ENCODE measurements around the gene ELP4. TPM values are rescaled to one million over a fixed set of nuclear protein-coding genes. Genes with fewer than 3 reads are reported as not detected.

Gene ELP4
- total RNA-seq, 1 donor from 2014 or later = 19.5 TPM

GRCh38 chr11:31617246-31617645 is 107.7 kb downstream of the ELP4 start:
- no peak overlapping the region for H3K27ac Mint-ChIP-seq
- no peaks in the 10 kb centered on the region for H3K27me3 Mint-ChIP-seq (ENCODE audit: low read depth)
- peaks cover 23% of the 10 kb centered on the region for H3K9me3 Mint-ChIP-seq
- no peaks in the 10 kb centered on the region for H3K4me1 Mint-ChIP-seq
- no peak for DNase-seq (ENCODE audit: low spot score in 2 of 2, unreplicated experiment in 2 of 2)
- H3K36me3 Mint-ChIP-seq = peaks cover 16% of the 10 kb centered on the region
- TF ChIP-seq CTCF (IDR thresholded peaks at IDR 0.05; ENCODE audit: unreplicated experiment) = no peak
- no peak overlapping the region for H3K4me3 Mint-ChIP-seq

DNA sequence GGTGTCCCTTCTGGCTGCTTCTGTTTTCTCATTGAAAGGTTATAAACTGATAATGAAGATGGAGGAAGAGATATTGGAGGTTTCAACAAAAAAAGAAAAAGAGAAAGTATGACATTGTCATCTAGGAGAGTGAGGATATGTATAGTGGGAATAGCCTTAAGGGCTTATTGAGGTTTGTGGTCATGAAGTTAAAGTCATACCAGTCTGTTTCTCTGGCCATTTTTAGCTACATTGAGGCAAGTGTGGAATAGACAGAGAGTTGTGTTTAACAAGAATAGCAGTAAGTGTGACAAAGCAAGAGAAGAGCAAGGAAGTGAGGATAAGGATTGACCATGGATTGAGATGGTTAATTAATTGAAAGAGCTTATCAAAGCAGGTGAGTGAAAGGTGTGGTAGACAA is 110.4 kb downstream of the ELP4 start:
- Mint-ChIP-seq H3K4me1 (no peaks in the 10 kb centered on the region), H3K9me3 (peaks cover 23% of the 10 kb centered on the region), H3K36me3 (peaks cover 12% of the 10 kb centered on the region), H3K27ac (no peak overlapping the region), H3K4me3 (no peak overlapping the region), H3K27me3 (ENCODE audit: low read depth) (no peaks in the 10 kb centered on the region)
- no peak for TF ChIP-seq CTCF (IDR thresholded peaks at IDR 0.05; ENCODE audit: unreplicated experiment)
- DNase-seq (ENCODE audit: low spot score in 2 of 2, unreplicated experiment in 2 of 2) = no peak

DNA sequence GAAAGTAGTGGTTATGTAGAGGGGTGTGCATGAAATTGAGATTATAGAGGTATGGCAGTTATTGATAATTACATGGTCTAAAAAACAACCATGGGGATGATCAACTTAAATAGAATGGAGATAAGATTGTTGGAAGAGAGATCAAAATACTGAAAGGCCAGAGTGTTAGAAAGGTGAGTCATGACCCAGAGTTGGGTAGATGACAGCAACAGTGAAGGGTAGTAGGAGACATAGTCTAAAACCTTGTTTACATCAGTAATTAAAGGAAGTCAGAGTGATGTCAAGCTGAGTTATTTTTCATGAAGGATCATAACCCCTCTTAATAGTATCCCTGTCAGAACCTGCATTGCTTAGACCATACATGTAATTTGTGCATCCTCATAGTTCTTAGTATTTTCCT is 110.9 kb downstream of the ELP4 start:
- peaks cover 10% of the 10 kb centered on the region for H3K36me3 Mint-ChIP-seq
- no peak for DNase-seq (ENCODE audit: low spot score in 2 of 2, unreplicated experiment in 2 of 2)
- H3K4me3 Mint-ChIP-seq = no peak overlapping the region
- no peak overlapping the region for H3K27ac Mint-ChIP-seq
- no peaks in the 10 kb centered on the region for H3K27me3 Mint-ChIP-seq (ENCODE audit: low read depth)
- no peak for TF ChIP-seq CTCF (IDR thresholded peaks at IDR 0.05; ENCODE audit: unreplicated experiment)
- H3K9me3 Mint-ChIP-seq = peaks cover 23% of the 10 kb centered on the region
- no peaks in the 10 kb centered on the region for H3K4me1 Mint-ChIP-seq

- H3K4me1 Mint-ChIP-seq = no peaks in the 10 kb centered on the region
- H3K27ac Mint-ChIP-seq = no peak overlapping the region
- H3K9me3 Mint-ChIP-seq = no peaks in the 10 kb centered on the region
- no peak for TF ChIP-seq CTCF (IDR thresholded peaks at IDR 0.05; ENCODE audit: unreplicated experiment)
- no peak for DNase-seq (ENCODE audit: low spot score in 2 of 2, unreplicated experiment in 2 of 2)
- H3K27me3 Mint-ChIP-seq (ENCODE audit: low read depth) = no peaks in the 10 kb centered on the region
- H3K4me3 Mint-ChIP-seq = no peak overlapping the region
- no peaks in the 10 kb centered on the region for H3K36me3 Mint-ChIP-seq
These were observed 116.3 kb downstream of the ELP4 start for GRCh38 chr11:31625868-31626267.

DNA sequence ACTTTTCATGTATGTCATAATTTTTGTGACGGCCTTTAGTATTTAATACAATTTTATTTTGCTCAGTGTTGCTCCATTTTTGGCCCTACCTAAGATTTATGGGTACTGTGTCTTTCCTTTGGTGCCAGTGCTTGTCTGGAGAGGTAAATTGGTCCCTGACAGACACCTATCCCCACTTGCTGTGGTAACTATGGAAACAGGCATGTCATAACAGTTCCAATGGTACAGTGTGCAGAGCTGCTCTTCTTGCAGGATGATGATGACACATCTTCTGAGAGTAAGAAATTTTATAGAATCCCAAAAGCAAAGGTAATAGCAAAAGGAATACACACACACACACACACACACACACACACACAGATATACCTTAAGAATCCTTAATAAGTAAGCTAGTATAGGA is 118.5 kb downstream of the ELP4 start:
- Mint-ChIP-seq H3K27ac (no peak overlapping the region), H3K36me3 (no peaks in the 10 kb centered on the region), H3K4me3 (no peak overlapping the region), H3K9me3 (no peaks in the 10 kb centered on the region), H3K27me3 (ENCODE audit: low read depth) (no peaks in the 10 kb centered on the region), H3K4me1 (no peaks in the 10 kb centered on the region)
- DNase-seq (ENCODE audit: low spot score in 2 of 2, unreplicated experiment in 2 of 2) = no peak
- no peak for TF ChIP-seq CTCF (IDR thresholded peaks at IDR 0.05; ENCODE audit: unreplicated experiment)

DNA sequence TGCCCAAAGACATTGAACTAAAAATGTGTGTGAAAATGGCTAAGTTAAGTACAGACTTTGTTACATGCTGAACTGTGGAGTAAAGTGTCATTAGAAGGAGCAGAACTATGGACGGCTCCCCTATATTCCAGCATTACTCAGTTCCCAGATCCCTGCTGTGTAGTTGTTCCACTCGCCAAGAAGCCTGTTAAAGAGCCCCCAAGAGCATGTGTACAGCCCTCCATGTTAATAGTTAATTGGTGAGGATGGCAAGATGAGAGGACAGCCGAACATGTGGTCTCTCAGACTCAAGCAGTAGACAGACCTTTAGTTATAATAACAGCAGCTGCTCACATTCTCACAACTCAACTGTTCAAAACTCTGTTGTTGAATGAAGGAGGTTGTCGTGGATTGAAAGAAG is 127.4 kb downstream of the ELP4 start:
- Mint-ChIP-seq H3K4me1 (no peaks in the 10 kb centered on the region), H3K9me3 (no peaks in the 10 kb centered on the region), H3K36me3 (no peaks in the 10 kb centered on the region), H3K27me3 (ENCODE audit: low read depth) (no peaks in the 10 kb centered on the region), H3K27ac (no peak overlapping the region), H3K4me3 (no peak overlapping the region)
- DNase-seq (ENCODE audit: low spot score in 2 of 2, unreplicated experiment in 2 of 2) = no peak
- no peak for TF ChIP-seq CTCF (IDR thresholded peaks at IDR 0.05; ENCODE audit: unreplicated experiment)
